Dermis microvascular lymphatic vessel endothelial cell (primary cell): ENCODE data around the gene KLF8. TPM values are rescaled to one million over a fixed set of nuclear protein-coding genes. Genes with fewer than 3 reads are reported as not detected.

Experiments
- DNase-seq, 2 donors: peaks; one replicate each; pipeline versions ENCODE4 v3.0.0 to v3.0.0-alpha.2; 2010; ENCODE audit warnings: low read depth in 2 of 2
- total RNA-seq: library from RNA; depleted of rRNA; stranded (reverse); fragments of >200 nt; gene quantifications from 2 replicates; pipeline ENCODE4 v1.2.1, GENCODE V29; 2014

KLF8 gene
- total RNA-seq, 1 donor from 2014 or later: 0.13 TPM

GRCh38 chrX:56309881-56310280, 77.7 kb downstream of the KLF8 start:
- no peak for DNase-seq

DNA sequence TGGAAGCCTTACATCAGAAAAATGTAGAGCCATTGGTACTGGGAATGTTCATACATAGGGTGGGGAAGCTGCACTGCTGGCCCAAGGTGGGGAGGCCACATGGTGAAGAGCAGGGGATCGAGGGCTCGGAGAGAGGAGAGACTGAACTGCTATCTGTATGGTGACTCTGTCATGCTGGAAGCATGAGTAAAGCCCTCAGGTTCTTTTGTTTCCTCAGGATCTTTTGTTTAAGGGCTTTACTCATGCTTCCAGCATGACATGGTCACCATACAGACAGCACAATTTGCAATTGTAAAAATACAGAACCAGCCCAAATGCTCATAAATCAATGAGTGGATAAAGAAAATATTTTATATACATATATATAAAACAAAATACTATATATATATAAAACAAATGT, 78.4 kb downstream of the KLF8 start:
- no peak for DNase-seq

DNA sequence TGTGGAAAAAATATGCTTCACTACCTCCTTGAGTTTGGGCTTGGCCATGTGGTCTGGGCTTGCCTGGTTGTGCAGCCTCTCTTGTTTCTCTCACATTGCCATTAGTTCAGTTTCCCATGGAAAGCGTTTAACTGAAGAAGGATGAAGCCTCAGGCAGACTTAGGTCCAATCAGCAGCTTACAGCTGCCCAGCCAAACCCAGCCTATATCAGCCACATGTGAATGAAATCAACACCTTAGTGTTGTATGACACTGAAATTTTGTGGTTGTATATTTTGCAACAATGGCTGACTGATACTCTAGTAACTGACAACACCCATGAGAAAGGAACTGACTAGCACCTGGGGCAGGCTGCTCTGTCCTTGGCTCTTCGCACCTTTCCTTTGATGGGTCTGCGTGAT, 81.2 kb downstream of the KLF8 start:
- no peak for DNase-seq

- DNase-seq: no peak
Measured at GRCh38 chrX:56314334-56314733, 82.2 kb downstream of the KLF8 start.

GRCh38 chrX:56318076-56318475, 85.9 kb downstream of the KLF8 start:
- no peak for DNase-seq

- no peak for DNase-seq
Measured at GRCh38 chrX:56319165-56319564, 87.0 kb downstream of the KLF8 start.
